ENCODE measurements around the gene CLASP1. TPM values are rescaled to one million over a fixed set of nuclear protein-coding genes. Genes with fewer than 3 reads are reported as not detected.
"Not testable (repeated sequence)": the region's sequence is repeated elsewhere in the genome, so short reads cannot be mapped to it uniquely, and the experiment has no call there.

Gene CLASP1
- total RNA-seq, 1 experiment from 2014 or later = 28.2 TPM

DNA sequence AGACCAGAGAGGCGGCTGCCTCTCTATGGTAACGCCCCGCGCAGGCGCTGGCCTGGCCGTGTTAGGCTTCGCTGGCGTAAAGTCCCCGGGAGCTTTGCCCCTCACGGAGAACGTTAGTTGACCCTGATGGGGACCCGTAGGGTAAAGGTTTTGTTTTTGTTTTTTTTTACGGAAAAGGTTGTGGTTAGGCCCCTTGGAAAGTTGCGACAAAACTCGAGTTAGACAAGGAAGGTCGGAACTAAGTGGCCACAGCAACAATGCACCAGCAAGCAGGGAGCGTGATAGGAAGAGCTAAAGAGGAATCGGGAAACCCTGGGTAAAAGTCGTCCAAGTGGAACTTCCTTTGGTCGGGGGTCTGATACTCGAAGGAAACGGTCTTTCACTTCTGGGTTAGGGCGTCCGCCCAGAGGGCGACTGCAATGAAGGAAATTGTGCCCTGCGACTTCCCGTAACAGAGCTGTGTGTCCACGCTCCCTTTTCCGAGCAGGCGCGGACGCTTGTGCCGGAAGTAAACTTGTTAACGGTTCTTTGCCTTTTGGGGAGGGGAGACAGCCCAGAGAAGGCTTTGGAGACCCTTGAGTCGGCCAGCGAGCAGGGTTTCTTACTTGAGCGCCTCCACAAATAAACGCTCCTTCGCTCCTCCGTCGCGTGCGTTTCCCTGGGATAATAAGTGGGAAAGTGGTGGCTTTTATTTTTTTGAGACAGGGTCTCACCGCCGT is 493 bp upstream of the CLASP1 start:
- no peaks in the 10 kb centered on the region for H3K27me3 ChIP-seq (replicated peaks)
- DNase-seq (ENCODE audit: low read depth in 1 of 2, low spot score in 2 of 2) = peak; percentile 97 to 98
- H3K4me1 ChIP-seq (replicated peaks) = peaks cover 25% of the 10 kb centered on the region
- H3K36me3 ChIP-seq = peaks cover 31% of the 10 kb centered on the region
- peak overlapping the region; percentile 84 for H3K27ac ChIP-seq
- H3K9me3 ChIP-seq (replicated peaks) = no peaks in the 10 kb centered on the region
- H3K4me3 ChIP-seq = peak overlapping the region; percentile 80

DNA sequence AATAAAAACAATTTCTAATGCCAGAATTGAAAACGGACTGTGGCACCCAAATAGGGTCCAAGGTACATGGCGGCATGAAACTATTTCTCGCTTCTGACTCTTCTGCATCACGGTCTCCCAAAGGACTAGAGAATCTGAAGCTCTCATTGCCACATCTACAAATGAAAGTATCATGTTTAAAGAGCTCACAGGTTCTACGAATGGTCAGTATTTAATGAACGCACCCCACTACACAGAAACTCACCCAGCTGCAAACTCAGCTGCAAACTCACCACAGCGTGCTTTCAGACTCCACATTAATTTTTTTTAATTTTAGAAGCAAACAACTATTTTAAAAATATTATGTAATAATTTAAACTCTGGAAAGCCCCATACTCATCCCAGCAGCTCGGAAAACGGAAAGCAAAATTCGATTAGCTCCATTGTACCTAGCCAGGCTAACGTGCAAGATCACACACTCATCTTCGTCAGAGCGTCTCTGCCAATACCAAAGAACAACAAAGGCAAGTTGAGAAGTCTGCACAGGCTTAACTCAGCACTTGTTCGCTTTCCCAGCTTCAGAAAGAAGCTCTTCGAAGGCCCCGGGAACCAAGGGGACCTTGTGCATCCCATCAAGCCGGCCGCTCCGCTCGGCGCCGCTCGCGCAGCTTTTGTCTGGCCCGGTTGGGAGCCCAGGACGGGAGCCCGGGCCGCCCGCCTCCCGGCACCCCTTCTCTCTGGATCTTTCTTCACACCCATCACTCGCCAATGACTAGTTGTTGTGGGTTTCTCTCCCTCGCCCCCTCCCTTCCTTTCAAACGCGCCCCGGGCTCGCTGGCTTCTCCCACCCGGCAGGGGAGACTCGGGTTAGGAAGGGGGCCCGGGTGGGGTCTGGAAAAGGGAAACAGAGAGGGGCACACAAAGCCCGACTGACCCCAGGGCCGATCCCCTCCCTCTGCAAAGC is 785 bp downstream of the CLASP1 start:
- H3K36me3 ChIP-seq = peaks cover 31% of the 10 kb centered on the region
- peak in 1 of 2 experiments; percentile 63 for DNase-seq (ENCODE audit: low read depth in 1 of 2, low spot score in 2 of 2)
- H3K27me3 ChIP-seq (replicated peaks) = no peaks in the 10 kb centered on the region
- no peaks in the 10 kb centered on the region for H3K9me3 ChIP-seq (replicated peaks)
- H3K27ac ChIP-seq = peak overlapping the region; percentile 84
- peak overlapping the region; percentile 80 for H3K4me3 ChIP-seq
- H3K4me1 ChIP-seq (replicated peaks) = peaks cover 25% of the 10 kb centered on the region

DNA sequence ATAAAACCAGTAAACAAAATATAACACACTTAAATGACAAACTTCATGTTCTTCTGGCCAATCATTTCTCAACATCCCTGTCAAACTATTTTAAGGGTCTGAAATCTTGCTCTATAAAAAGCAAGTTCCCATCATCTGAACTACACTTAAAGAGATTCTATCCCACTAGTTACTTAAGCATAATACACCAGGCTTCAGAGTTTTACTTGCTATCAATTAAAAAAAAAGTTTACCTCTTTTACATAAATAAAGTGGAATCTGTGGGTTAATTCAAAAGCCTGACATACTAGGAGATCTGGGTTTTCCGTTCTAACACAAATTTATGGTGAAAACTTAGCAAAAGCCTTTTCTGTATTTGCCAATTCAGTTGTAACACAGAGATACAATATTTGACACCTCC is 1.9 kb downstream of the CLASP1 start:
- H3K9me3 ChIP-seq (replicated peaks) = no peaks in the 10 kb centered on the region
- H3K36me3 ChIP-seq = peaks cover 27% of the 10 kb centered on the region
- no peak overlapping the region for H3K27ac ChIP-seq
- H3K4me1 ChIP-seq (replicated peaks) = peaks cover 25% of the 10 kb centered on the region
- no peaks in the 10 kb centered on the region for H3K27me3 ChIP-seq (replicated peaks)
- DNase-seq (ENCODE audit: low read depth in 1 of 2, low spot score in 2 of 2) = no peak
- H3K4me3 ChIP-seq = no peak overlapping the region

DNA sequence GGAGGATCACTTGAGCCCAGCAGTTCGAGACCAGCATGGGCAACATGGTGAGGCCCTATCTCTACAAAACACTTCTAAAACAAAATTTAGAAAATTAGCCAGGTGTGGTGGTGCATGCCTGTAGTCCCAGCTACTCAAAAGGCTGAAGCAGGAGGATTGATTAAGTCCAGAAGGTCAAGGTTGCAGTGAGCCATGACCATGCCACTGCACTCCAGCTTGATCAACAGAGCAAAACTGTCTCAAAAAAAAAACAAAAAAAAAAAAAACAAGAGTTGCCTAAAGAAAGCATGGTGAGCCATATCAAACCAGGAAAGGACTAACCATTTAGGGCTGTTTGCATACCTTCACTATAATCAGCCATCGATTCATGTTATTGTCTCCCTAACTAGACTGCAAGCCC is 4.5 kb downstream of the CLASP1 start:
- DNase-seq (ENCODE audit: low read depth in 1 of 2, low spot score in 2 of 2) = no peak
- Histone ChIP-seq H3K27me3 (replicated peaks) (no peaks in the 10 kb centered on the region), H3K4me3 (no peak overlapping the region), H3K4me1 (replicated peaks) (peaks cover 17% of the 10 kb centered on the region), H3K36me3 (peaks cover 10% of the 10 kb centered on the region), H3K9me3 (replicated peaks) (no peaks in the 10 kb centered on the region), H3K27ac (no peak overlapping the region)

DNA sequence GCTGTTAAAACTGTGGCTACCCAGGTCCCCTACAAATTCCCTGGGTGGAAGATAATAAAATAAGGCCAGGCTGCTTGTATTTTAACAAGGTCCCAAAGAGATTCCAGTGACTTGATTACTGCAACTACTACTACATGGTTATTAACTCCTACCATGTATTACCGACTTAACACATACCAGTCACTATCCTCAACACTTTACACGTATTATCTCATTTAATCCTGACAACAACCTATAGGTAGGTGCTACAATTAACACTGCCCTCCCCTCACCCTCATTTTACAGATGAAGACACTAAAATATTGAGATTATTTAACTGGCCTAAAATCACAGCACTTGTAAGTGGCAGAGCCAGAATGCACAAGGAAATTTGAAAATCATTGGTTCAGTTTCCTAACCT is 5.4 kb downstream of the CLASP1 start:
- H3K27ac ChIP-seq = no peak overlapping the region
- H3K4me3 ChIP-seq = no peak overlapping the region
- peaks cover 12% of the 10 kb centered on the region for H3K36me3 ChIP-seq
- peaks cover 17% of the 10 kb centered on the region for H3K4me1 ChIP-seq (replicated peaks)
- no peaks in the 10 kb centered on the region for H3K27me3 ChIP-seq (replicated peaks)
- H3K9me3 ChIP-seq (replicated peaks) = no peaks in the 10 kb centered on the region
- DNase-seq (ENCODE audit: low read depth in 1 of 2, low spot score in 2 of 2) = no peak

DNA sequence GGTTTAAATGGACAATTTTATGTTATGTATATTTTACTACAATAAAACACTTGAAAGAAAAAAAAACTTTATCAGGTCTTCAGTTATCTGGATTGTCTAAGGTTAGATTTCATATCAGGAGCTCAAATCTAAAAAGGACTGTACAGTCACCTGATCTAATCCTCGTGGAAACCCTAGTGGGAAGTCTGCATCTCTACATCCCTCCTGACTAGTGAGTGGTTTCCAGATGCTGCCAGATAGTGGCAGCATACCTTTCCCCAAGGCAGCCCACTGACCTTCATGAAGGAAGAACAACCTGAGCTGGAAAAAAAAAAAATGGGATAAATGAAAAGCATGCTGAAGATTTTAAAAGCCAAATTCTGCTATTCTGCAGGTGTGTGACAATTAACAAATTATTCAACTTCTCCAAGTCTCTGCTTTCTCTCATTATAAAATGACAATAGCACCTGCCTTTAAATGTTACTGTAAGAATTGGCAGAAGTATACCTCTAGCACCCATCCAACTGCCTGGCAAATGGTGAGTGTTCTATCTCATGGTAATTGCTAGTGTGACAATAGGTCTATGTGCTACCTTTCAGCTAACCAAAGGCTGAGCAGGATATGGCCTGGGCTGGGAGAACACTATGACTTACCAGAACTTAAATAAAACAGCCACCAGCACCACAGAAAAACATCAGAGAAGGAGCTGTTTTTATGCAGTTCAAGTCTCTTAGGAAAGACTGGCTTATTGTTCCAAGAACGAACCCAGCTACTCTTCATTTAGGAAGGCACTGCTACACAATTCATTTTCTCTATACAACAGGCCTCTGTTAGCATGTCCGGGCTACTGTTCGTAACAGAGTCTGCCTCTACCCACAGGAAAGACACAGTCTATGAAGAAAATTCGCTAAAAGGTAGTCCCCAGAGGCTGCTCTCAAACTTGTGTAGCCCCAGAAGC is 8.6 kb downstream of the CLASP1 start:
- Histone ChIP-seq H3K4me1 (replicated peaks) (peaks cover 18% of the 10 kb centered on the region), H3K27me3 (replicated peaks) (no peaks in the 10 kb centered on the region), H3K9me3 (replicated peaks) (no peaks in the 10 kb centered on the region), H3K4me3 (no peak overlapping the region), H3K36me3 (peaks cover 11% of the 10 kb centered on the region), H3K27ac (no peak overlapping the region)
- DNase-seq (ENCODE audit: low read depth in 1 of 2, low spot score in 2 of 2) = no peak

DNA sequence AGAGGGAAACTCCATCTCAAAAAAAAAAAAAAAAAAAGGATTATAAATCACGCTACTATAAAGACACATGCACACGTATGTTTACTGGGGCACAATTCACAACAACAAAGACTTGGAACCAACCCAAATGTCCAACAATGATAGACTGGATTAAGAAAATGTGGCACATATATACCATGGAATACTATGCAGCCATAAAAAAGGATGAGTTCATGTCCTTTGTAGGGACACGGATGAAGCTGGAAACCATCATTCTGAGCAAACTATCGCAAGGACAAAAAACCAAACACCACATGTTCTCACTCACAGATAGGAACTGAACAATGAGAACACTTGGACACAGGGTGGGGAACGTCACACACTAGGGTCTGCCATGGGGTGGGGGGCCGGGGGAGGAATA is 9.4 kb downstream of the CLASP1 start:
- not testable (repeated sequence) for H3K4me3 ChIP-seq; H3K36me3 ChIP-seq; DNase-seq (ENCODE audit: low read depth in 1 of 2, low spot score in 2 of 2); H3K9me3 ChIP-seq (replicated peaks); H3K27me3 ChIP-seq (replicated peaks); H3K27ac ChIP-seq
- H3K4me1 ChIP-seq (replicated peaks) = peaks cover 20% of the 10 kb centered on the region

DNA sequence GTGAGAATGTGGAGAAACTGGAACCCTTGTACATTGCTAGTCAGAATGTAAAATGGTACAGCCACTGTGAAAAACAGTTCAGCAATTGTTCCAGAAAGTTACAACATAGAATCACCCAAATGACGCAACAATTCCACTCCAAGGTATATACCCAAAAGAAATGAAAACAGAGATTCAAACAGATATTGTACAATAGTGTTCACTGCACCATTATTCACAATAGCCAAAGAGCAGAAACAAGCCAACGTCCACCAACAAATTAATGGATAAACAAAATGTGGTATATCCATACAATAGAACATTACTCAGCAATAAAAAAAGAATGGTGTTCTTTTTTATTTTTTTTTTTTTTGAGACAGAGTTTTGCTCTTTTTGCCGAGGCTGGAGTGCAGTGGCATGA is 10.9 kb downstream of the CLASP1 start:
- DNase-seq (ENCODE audit: low read depth in 1 of 2, low spot score in 2 of 2) = no peak

DNA sequence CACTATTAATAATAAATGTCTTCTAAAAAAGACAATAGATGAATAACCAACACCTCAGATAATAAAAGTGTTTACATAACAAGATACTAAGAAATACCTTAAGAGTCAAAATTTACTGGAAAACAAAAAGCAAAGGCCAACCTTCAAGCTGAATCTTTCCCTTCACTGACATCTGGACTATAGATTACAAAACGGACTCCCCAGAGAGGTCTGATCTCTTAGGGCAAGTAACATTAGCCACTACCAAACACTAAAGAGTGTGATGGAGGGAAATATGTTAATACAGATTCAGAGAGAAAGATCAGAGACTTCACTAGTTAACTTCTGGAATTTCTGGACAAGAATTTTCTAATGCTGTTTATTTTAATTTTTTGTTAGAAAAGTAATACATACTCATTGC is 13.9 kb downstream of the CLASP1 start:
- peak overlapping the region; percentile 88 for H3K27ac ChIP-seq
- peaks cover 33% of the 10 kb centered on the region for H3K4me1 ChIP-seq (replicated peaks)
- H3K4me3 ChIP-seq = no peak overlapping the region
- DNase-seq (ENCODE audit: low read depth in 1 of 2, low spot score in 2 of 2) = peak in 1 of 2 experiments; percentile 46
- no peaks in the 10 kb centered on the region for H3K27me3 ChIP-seq (replicated peaks)
- H3K9me3 ChIP-seq (replicated peaks) = no peaks in the 10 kb centered on the region
- peaks cover 8% of the 10 kb centered on the region for H3K36me3 ChIP-seq

More for the DNA sequence above, 10.9 kb downstream of the CLASP1 start:
- no peak overlapping the region for H3K27ac ChIP-seq
- no peaks in the 10 kb centered on the region for H3K27me3 ChIP-seq (replicated peaks)
- H3K36me3 ChIP-seq = peaks cover 8% of the 10 kb centered on the region
- H3K9me3 ChIP-seq (replicated peaks) = no peaks in the 10 kb centered on the region
- peaks cover 33% of the 10 kb centered on the region for H3K4me1 ChIP-seq (replicated peaks)
- H3K4me3 ChIP-seq = no peak overlapping the region

DNA sequence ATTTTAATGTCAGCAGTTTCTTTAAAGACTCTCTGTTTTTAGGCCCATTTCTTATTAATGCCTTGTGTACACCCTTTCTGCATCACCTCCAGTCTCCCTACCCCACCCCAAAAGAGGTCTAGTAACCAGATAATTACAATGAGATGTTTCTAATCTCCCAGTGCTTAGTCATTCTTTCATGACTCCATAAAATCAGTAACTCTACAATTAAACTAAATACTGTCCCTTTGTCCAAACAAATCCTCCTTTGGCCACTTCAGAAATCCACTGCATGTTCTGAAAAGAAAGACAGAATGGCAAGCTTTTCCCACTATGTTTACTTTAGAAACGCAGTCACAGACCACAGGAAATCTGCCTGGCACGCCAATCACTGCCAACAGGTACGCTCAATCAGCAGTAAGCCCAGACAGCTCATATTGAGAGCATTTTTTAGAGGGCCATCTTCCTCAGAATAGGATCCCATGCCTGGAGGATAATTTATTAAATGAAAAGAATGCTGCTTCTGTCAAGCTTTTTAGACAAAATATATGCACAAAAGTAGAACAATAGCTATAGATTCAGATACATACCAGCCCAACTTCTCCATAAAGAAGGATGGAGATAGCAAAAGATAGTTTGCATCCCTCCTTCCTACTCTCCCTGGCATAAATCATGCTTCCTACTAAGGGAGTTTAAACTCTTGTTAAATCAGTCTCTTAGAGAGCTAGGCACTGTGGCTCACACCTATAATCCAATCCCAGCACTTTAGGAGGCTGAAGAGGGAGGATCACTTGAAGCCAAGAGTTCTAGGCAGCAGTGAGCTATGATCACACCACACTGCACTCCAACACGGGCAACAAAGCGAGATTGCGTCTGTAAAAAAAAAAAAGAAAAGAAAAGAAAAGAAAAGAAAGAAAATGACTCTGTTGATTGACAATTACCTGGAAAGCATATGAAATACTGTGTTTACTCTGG is 14.6 kb downstream of the CLASP1 start:
- DNase-seq (ENCODE audit: low read depth in 1 of 2, low spot score in 2 of 2) = peak; percentile 89 to 97
- Histone ChIP-seq H3K4me1 (replicated peaks) (peaks cover 33% of the 10 kb centered on the region), H3K27ac (peak overlapping the region; percentile 88), H3K4me3 (no peak overlapping the region), H3K27me3 (replicated peaks) (no peaks in the 10 kb centered on the region), H3K9me3 (replicated peaks) (no peaks in the 10 kb centered on the region), H3K36me3 (peaks cover 8% of the 10 kb centered on the region)

DNA sequence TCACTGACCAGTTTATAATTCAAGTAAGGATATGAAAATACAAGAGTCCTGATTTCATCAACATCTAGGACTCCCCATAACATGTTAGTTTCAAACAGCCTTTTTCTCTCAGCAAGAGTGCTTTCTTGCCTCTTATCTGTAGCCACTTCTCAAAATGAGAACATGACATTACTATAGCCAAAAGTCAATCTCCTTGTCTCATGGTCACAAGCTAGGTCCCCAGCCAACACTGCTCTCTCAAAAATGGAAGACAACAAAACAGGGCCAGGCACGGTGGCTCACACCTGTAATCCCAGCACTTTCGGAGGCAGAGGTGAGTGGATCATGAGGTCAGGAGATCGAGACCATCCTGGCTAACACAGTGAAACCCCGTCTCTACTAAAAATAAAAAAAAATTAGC is 15.8 kb downstream of the CLASP1 start:
- H3K4me1 ChIP-seq (replicated peaks) = peaks cover 33% of the 10 kb centered on the region
- peak overlapping the region; percentile 88 for H3K27ac ChIP-seq
- no peak for DNase-seq (ENCODE audit: low read depth in 1 of 2, low spot score in 2 of 2)
- H3K9me3 ChIP-seq (replicated peaks) = no peaks in the 10 kb centered on the region
- H3K4me3 ChIP-seq = no peak overlapping the region
- no peaks in the 10 kb centered on the region for H3K36me3 ChIP-seq
- H3K27me3 ChIP-seq (replicated peaks) = no peaks in the 10 kb centered on the region

DNA sequence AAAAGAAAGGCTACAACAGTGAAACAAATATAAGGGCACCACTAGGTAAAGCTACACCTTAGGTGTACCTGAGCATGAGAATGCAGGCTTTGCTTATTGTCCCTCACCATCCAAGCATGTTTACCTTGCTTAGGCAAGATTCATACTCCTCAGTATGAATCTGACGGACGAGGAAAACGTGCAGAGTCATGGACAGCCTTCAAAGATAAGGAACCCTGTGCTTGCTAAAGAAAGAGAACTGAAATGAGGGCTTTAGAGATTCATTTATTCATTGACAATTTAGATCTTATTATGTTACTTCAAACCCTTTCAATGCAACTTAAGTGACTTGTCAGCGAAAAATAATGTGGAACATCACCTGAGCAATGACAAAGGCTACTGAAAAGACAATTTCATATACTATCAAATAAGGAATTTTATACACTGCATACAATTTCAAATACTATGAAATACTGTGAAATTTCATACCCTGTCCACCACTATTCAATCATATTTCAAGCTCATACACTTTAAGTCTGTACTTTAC is 21.7 kb downstream of the CLASP1 start:
- Histone ChIP-seq H3K27ac (no peak overlapping the region), H3K9me3 (replicated peaks) (no peaks in the 10 kb centered on the region), H3K27me3 (replicated peaks) (no peaks in the 10 kb centered on the region), H3K4me3 (no peak overlapping the region), H3K4me1 (replicated peaks) (peaks cover 10% of the 10 kb centered on the region), H3K36me3 (no peaks in the 10 kb centered on the region)
- DNase-seq (ENCODE audit: low read depth in 1 of 2, low spot score in 2 of 2) = no peak

All from SJSA1 (cell line).